DND-41 (cell line): ENCODE results near the gene ELL2.

ENCODE experiments used
- EZH2 ChIP-seq: IDR thresholded peaks from 3 replicates; pipeline ENCODE4 v1.6.1; 2012; ENCODE audit warnings: borderline replicate concordance, low read depth, mild to moderate bottlenecking, moderate library complexity, low read length, inconsistent platforms; ENCODE audit not compliant: severe bottlenecking
- TF ChIP-seq, protein P1 (sequence below): IDR thresholded peaks from 2 replicates; pipeline ENCODE4 v1.5.1; 2012; ENCODE audit warnings: borderline replicate concordance, low read length, moderate library complexity, mild to moderate bottlenecking; ENCODE audit not compliant: poor library complexity, severe bottlenecking; ENCODE audit errors: extremely low read depth

- TF ChIP-seq, protein P1, sequence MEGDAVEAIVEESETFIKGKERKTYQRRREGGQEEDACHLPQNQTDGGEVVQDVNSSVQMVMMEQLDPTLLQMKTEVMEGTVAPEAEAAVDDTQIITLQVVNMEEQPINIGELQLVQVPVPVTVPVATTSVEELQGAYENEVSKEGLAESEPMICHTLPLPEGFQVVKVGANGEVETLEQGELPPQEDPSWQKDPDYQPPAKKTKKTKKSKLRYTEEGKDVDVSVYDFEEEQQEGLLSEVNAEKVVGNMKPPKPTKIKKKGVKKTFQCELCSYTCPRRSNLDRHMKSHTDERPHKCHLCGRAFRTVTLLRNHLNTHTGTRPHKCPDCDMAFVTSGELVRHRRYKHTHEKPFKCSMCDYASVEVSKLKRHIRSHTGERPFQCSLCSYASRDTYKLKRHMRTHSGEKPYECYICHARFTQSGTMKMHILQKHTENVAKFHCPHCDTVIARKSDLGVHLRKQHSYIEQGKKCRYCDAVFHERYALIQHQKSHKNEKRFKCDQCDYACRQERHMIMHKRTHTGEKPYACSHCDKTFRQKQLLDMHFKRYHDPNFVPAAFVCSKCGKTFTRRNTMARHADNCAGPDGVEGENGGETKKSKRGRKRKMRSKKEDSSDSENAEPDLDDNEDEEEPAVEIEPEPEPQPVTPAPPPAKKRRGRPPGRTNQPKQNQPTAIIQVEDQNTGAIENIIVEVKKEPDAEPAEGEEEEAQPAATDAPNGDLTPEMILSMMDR, result no peak
- no peak for TF ChIP-seq EZH2
Measured at GRCh38 chr5:95931079-95931833, 30.4 kb downstream of the ELL2 start.
